Stimulated activated CD4-positive, alpha-beta T cell treated with anti-CD3 and anti-CD28 coated beads, Interleukin-15, amount 100 ng/mL, for 1 hour (primary cell): ENCODE data around the gene AACS.
"Not testable (repeated sequence)": the region's sequence is repeated elsewhere in the genome, so short reads cannot be mapped to it uniquely, and the experiment has no call there.

ENCODE experiments used
- DNase-seq, 2 donors: peaks; one replicate each; pipeline ENCODE4 v3.0.0-alpha.2; 2020; ENCODE audit warnings: low read depth in 1 of 2, low spot score in 1 of 2

AACS gene

DNA sequence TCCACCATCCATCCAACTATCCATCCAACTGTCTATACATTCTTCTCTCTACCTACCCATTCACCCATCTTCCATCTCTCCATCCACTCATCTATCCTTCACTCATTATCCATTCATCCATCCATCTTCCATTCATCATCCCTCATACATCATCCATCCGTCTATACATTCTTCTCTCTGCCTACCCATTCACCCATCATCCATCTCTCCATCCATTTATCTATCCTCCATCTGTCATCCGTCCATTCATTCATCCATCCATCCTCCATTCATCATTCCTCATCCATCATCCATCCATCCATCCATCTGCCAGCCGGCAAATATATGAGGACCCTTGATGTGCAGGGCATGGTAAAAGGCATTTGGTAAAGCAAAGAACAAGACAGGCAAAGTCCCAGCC lies 25.2 kb downstream of the AACS start:
- DNase-seq: no peak

DNA sequence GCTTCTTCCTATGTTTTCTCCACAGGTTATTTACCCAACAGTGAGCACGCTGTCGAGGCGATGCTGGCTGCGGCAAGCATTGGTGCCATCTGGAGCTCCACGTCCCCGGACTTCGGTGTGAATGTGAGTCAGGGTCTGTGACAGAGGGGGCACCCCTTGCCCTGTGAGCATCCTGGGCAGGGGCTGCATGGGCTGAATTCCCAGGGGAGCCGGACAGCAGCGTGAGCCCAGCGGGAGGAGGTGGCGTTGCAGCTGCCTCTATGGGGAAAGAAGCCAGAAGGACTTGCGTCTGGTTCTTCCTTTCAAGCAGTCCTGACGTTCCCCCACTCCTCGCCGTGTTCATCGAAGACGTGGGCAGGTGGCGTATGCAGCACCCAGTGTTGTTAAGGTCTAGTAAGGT lies 26.2 kb downstream of the AACS start:
- DNase-seq: no peak

DNA sequence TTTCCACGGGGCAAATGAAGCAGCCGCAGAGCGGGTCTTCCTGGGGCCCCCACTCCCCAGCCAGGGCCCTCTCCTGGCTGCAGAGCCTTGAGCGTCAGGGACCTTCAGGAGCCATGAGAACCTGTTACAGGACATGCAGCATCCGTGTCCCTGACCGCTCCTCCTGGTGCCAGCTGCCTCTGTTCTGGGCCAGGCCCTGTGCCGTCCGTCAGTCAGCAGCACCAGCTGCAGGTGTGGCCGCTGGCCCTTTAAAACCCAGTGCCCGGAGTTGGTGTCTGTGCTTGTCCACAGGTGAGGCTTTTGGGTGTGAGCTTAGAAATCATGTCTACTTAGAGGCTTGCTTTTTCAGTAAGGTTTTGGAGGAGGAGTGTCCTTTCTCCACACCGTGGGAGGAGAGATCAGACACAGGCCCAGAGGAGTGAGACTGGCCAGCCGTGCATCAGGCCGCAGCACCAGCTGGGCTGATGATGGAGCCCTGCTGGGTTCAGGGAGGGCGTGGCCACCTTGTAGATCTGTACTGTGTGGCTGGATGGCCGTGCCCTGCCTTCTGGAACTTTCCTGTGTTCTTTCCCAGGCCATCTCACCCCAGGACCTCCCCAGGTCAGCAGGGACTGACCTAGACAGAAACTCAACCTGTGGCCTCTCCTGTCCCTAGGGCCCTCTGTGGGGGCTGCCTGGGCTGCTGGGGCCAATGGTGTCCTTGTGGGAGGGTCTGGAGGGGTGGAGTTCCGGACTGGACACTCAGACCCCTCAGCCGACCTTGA lies 27.1 kb downstream of the AACS start:
- no peak for DNase-seq

DNA sequence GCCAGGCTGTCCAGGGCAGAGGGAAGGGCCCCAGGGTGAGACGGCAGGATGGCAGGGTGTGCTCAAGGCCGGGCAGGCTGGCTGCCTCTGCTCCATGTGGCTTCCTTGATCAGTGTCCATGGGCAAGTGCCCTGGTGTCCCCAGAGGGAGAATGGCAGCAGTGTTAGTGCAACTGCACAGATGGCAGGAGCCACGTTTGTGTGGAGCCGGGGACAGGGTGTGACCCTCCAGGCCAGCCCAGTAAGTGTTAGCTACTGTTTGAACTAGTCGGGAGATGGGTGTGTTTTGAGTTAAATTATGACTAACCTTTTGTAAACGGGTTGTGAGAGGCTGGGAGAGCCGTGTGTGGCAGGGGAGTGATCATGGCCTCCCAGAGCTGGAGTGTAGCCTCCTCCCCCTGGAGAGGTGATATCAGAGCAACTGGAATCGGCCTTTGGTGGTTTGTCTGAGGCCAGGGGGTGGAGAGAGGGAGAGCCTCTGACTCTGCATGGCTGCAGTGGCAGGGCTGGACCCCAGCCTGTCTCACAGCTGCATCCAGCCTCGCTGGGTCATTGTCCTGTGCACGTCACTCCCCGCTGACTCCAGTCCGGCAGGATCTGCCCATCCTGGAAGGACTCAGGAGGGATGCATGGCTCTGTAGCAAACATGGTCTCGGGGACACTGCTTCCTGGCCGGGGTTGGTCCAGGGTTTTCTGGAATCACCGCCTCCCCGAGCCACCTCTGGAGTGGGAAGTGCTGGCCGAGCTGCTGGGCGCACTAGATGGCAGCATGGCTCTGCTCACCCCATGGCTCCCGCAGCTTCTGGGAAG lies 27.8 kb downstream of the AACS start:
- no peak for DNase-seq

DNA sequence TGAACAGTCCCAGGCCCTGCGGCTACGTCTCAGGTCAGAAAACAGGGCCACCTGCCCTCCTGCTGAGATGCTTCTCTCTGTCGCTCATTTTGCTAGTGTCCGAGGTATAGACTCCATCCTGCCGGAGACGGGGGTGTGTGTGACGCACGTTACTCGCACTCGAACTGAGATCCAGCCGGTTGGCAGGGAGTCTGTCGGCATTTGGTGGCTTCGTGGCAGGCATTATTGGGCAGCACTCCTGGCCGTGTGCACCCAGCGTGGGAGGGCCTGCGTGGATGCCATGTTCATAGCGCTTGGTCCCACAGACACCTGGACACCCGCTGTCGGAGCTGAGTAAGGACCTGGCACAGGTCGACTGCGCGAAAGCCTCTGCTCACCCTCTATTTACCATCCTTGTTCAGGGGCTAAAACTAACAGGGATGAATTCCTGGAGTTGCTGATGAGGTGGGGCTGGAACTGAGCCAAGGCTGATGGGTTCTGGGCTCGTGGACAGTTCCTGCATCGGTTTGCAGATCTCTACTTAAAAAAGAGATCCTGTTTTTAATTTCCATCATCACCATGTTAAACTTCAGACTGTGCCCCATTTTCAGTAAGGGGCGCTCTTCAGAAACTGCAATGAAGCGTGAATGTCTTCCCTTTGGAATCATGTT lies 28.6 kb downstream of the AACS start:
- no peak for DNase-seq

DNA sequence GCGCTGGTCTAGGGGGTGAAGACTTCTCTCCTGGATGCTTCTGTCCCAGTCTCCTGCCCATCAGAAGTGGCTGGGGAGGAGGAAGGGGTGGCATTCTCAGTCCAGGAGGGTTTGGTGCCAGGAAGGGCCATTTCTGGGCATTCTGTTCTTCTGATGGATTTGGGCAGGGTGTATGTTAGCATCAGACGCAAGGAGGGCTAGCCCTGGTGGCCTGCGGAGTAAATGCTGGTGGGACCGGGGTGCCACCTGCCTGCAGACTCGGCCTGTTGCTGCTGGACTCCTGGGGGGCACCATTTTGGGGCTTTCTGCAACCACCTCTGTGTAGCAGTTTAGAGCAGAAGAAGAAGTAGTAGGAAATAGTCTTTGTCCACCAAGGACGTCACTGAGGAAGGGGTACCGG lies 31.7 kb downstream of the AACS start:
- DNase-seq: no peak

DNA sequence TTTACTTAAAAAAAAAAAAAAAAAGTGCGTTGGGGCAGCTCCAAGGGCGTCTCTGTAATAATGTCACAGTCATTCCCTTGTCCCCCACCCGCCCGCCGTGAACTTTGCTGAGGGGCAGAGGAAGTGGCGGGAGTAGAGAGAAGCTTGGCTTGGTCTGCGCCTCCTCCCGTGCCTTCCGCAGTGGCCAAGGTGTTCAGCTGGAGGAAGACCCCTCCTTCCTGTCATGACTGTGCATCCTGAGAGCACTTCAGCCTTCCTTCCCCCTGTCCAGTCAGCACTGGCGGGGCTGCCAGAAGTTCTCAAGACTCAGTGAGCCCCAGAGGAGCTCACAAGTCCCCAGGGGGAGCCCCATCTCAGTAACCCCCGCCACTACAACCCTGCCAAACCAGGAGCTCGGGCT lies 32.2 kb downstream of the AACS start:
- no peak for DNase-seq

DNA sequence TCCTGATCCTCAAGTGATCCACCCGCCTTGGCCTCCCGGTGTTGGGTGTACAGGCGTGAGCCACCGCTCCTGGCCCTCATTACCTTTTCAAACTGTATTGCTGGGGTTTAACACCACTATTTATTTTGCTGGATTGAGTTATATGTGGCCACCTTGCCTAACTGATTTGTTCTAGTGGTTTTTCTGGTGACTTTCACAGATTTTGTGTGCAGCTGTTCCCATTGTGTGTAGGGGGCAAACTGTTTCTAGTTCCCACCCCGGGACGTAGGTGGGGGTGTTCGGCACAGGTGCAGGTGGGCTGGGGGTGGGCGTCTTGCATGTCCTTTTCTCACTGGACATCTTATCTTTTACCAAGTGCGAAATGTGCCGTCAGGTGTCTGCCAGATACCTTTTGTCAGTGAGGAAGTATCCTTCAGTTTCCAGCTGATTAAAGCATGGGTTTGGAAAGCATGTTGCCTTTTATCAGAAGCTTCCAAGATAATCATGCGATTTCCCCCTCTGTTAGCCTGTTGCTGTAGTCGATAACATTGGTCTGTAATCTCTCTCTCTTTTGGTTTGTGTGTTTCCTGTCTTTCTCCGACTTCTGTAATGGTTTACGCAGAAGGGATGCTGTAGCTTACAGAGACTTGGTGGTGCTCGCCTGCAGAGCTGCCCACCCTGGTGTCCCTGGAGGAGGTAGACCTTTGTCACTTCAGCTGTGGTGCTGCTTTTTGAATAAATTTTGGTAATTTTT lies 33.6 kb downstream of the AACS start:
- DNase-seq: no peak

DNA sequence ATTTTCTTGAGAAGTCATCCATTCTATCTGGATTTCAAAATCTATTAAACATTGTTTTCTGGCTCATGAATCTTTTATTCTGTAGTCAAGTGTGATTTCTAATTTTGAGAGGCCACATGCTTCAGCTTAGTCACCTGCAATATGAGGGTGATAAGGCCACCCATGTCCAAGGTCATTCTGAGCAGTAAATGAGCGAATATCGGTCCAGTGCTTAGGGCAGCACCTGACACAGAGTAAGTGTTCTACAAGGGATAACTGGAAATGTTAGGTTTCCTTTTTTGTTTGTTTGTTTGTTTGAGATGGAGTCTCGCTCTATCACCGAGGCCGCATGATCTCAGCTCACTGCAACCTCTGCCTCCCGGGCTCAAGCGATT lies 34.2 kb downstream of the AACS start:
- DNase-seq: no peak

DNA sequence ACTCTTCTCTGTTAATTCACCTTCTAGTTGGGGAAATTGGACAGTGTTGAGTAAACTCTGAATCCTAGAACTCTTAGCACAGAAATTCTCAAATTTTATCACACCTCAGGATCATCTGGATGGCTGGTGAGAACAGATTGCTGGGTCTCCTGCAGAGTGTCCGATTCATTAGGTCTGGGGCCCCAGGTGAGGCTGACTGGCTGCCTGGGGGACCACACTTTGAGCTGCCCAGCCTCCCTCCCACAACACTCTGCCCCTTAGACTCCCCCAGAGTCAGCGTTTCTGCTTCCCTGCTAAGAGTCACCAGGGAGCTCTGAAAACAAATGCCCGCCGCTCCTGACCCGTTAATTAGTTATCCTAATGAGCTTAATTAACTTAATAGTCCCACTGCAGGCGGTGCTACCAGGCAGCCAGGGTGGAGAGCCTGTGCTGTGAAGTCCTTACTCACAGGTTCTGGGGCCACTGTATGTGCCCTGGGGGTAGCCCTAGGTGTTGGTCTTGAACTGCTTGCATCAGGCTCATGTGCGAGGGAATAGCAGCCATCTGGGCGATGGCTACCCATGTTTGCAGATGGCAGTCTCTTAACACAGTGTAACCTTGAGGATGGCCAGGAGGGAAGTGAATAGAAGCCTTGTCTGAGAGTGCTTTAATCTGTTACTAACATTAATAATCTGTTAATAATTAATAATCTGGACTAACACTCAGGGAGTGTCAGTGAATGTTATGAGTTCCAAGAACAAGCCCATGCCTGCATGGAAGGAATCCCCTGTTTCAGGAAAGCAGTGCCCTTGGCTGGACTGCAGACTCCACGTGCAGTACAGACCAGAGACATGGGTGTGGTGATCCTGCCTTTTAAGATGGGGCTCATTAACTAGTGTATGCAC lies 35.6 kb downstream of the AACS start:
- no peak for DNase-seq

DNA sequence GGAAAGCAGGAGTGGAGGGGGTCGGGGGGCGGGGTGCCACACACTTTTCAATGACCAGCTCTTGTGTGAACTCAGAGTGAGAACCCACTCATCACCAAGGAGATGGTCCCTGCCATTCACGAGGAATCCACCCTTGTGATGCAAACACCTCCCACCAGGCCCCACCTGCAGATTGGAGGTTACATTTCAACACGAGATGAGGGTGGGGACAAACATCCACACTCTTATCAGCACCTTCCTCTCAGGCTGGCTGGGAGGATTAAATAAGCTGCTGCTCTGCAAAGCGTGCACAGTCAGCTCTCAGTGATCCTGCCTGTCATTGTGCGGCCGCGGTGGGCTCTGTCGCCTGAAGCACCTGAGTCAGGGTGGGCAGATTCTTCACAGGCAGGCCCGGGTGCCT lies 39.7 kb downstream of the AACS start:
- DNase-seq: no peak

DNA sequence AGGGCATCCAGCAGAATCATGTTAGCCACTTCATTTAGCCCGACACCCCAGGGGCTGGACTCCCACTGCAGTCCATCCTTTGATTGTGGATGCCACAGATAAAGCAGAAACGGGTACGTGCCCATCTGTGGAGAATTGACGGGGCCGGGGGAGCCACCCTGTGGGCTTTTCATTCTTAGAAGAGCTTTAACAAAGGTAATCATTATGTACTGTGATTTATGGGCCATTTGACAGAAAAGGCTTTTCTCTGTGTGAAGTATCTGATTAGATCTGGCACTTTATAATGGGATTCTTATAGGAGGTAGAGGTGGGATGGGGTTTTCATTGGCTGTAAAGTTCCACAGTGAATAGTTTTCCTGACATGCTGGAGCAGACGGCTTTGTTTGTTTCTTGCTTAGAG lies 40.4 kb downstream of the AACS start:
- DNase-seq: no peak

DNA sequence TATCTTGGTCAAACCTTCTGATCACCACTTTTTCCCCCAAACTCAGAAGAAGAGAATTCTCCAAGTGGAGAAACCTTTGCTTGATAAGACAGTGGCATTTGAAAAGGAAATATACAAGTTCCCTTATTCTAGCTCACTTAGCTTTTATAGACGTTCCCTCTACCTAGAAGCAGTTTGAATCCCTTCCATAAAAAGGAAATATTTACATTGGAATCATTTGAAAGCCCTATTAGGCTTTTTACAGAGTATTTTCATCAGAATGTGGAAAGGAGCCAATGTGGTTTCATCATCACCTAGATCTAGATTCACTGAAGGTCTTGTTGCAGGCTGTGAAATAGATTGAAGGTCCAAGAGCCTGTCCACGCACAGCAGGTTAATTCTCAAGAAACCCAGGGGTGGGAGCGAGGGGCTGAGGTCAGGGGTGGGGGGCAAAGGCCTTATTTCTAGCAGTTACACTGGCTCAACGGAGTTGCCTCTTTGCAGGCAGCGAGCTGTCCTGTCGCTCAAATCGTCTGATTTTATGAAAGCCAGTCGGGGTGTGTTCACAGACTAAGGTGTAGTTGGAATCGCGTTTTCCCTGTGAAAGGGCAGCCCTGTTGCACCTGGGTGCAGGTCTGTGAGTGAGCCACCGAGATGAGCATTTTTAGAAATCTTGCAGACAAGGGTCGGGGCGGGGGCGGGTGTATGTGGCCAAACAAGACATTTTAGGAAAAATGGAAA lies 45.6 kb downstream of the AACS start:
- no peak for DNase-seq

DNA sequence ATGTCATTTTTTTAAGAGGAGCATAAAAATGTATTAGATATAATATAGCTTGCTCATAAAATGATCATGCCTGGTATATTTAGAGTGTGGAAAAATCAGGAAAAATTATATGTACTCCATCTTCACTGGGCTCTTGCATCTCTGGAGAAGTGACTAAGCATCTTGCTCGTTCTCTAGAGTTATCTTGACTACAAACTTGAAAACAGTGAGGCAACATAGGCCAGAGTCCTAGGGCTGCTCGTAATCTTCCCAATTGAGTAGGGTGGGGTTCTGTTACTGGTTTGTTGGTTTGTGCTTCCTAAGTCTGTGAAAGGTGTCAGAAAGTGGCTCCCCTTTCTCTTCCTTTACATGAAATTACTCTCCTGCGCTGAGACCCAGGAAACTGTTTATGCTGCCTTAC lies 46.2 kb downstream of the AACS start:
- DNase-seq: no peak

DNA sequence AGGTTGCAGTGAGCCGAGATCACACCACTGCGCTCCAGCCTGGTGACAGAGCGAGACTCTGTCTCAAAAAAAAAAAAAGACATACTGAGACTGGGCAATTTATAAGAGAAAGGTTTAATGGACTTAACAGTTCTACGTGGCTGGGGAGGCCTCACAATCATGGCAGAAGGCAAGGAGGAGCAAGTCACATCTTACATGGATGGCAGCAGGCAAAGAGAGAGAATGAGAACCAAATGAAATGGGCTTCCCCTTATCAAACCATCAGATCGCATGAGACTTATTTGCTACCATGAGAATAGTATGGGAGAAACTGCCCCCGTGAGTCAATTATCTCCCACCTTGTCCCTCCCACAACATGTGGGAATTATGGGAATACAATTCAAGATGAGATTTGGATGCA lies 47.4 kb downstream of the AACS start:
- DNase-seq: not testable (repeated sequence)

DNA sequence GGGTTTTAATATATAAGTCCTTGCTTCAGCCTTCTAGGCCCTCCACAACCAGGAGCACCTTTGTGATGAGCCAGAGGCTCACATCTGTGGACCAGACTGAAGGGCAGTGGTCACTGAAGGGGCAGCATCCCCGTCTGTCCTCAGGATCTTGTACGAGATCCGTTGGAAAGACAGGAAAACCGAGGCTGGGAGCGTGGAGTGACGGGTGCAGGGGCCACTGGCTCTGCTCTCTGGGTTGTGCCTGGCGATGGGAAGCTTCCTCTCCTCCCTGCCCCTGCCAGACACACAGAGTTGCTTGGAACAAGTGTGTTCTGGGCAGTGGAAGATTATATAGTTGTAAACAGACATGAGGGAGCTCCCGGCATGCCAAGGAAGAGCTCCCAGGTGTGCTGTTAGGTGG lies 48.0 kb downstream of the AACS start:
- no peak for DNase-seq

DNA sequence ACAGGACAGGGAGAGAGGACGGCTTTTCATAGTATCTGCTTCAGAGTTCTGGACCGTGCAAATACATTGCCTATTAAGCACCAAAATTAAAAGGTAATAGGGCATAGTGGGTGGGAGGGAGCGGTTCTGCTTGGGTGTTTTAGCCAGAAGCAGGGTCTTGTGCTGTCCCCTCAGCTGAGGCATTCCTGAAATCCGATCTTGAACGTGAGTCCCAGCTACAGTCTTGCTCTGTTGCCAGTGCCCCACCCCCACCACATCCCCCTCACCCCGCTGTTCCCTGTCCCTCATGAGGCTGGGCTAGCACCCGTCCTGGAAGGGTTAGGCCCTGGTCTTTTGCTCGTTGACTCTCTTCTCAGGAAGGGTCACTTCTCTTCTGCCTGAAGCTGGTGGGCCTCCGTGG lies 48.6 kb downstream of the AACS start:
- DNase-seq: no peak

DNA sequence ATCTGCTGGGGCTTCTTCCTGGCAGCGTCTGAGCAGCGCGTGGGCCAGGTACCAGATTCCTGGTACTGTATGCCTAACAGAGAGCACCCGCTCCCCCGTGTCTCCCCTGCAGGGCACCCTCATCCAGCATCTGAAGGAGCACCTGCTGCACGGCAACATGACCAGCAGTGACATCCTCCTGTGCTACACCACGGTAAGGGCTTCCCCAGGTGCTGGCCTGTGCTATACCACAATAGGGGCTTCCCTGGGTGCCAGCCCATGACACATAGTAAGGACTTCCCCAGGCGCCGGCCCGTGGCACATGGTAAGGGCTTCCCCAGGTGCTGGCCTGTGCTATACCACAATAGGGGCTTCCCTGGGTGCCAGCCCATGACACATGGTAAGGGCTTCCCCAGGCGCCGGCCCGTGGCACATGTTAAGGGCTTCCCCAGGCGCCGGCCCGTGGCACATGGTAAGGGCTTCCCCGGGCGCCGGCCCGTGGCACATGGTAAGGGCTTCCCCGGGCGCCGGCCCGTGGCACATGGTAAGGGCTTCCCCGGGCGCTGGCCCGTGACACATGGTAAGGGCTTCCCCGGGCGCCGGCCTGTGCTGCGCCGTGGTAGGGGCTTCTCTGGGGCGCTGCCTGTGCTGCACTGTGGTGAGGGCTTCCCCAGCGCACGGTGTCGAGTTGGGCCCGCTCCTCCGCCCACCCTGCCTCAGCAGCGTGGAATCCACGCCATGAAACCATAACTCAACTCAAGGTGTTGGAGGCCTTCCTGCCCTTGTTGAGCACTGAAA lies 49.3 kb downstream of the AACS start:
- no peak for DNase-seq

DNA sequence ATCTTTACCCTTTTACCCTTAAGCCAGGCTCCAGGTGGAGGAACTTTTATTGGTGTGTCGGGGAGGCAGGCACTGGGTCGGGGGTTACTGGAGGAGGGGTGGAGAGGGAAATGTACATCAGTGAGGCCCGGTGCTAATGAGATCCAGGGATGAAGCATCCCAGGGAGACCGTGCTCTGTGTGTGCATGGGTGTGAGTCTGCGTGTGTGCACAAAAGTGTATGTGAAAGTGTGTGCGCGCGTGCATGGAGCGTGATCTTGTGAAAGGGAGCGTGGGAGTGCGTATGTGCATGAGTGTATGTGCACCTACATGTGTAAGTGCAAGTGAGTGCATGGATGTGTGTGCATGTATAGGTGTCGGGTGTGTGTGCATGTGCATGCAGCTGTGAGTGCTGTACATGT lies 55.3 kb downstream of the AACS start:
- no peak for DNase-seq
